Nephron progenitor cell (in vitro differentiated cells): ENCODE results near the gene SP140L.
"Not testable (repeated sequence)": the region's sequence is repeated elsewhere in the genome, so short reads cannot be mapped to it uniquely, and the experiment has no call there.

Experiments
- DNase-seq: peaks from one replicate; pipeline ENCODE4 v3.0.0; 2021
- H3K27ac Mint-ChIP-seq: 2 replicates; pipeline ENCODE4 v1.8.0; 2021; ENCODE audit warnings: mild to moderate bottlenecking, moderate library complexity, mixed read lengths
- H3K27me3 Mint-ChIP-seq: 2 replicates; pipeline ENCODE4 v1.8.0; 2021; ENCODE audit warnings: mild to moderate bottlenecking, low read depth, mixed read lengths; ENCODE audit not compliant: poor library complexity
- H3K36me3 Mint-ChIP-seq: 2 replicates; pipeline ENCODE4 v1.8.0; 2021; ENCODE audit warnings: low read depth, mixed read lengths
- H3K4me1 Mint-ChIP-seq: 2 replicates; pipeline ENCODE4 v1.8.0; 2021; ENCODE audit warnings: mixed read lengths
- H3K4me3 Mint-ChIP-seq: 2 replicates; pipeline ENCODE4 v1.8.0; 2021; ENCODE audit warnings: mild to moderate bottlenecking, moderate library complexity, mixed read lengths
- H3K9me3 Mint-ChIP-seq: 2 replicates; pipeline ENCODE4 v1.8.0; 2021; ENCODE audit warnings: mild to moderate bottlenecking, moderate library complexity, mixed read lengths
- CTCF ChIP-seq: fragments of 200-600 bp; sonication (generic); IDR thresholded peaks from 2 replicates; pipeline ENCODE4 v1.5.0; 2021; ENCODE audit warnings: antibody characterized with exemption

Gene SP140L

GRCh38 chr2:230430957-230431910, 104.2 kb downstream of the SP140L start:
- Mint-ChIP-seq H3K36me3 (no peaks in the 10 kb centered on the region), H3K4me3 (no peak overlapping the region), H3K4me1 (no peaks in the 10 kb centered on the region), H3K27ac (no peak overlapping the region), H3K9me3 (peaks cover 26% of the 10 kb centered on the region), H3K27me3 (peaks cover 9% of the 10 kb centered on the region)
- TF ChIP-seq CTCF: no peak
- no peak for DNase-seq

- no peaks in the 10 kb centered on the region for H3K36me3 Mint-ChIP-seq
- no peaks in the 10 kb centered on the region for H3K4me1 Mint-ChIP-seq
- H3K27me3 Mint-ChIP-seq: peaks cover 14% of the 10 kb centered on the region
- DNase-seq: no peak
- H3K4me3 Mint-ChIP-seq: no peak overlapping the region
- no peak overlapping the region for H3K27ac Mint-ChIP-seq
- H3K9me3 Mint-ChIP-seq: peaks cover 20% of the 10 kb centered on the region
- TF ChIP-seq CTCF: no peak
Measured at GRCh38 chr2:230434677-230435324, 107.8 kb downstream of the SP140L start.

GRCh38 chr2:230435431-230435830, 108.4 kb downstream of the SP140L start:
- Mint-ChIP-seq H3K4me1 (no peaks in the 10 kb centered on the region), H3K9me3 (peaks cover 15% of the 10 kb centered on the region), H3K36me3 (no peaks in the 10 kb centered on the region), H3K27ac (no peak overlapping the region), H3K4me3 (no peak overlapping the region), H3K27me3 (peaks cover 12% of the 10 kb centered on the region)
- TF ChIP-seq CTCF: no peak
- DNase-seq: no peak

GRCh38 chr2:230439121-230439520, 112.1 kb downstream of the SP140L start:
- H3K27me3 Mint-ChIP-seq, H3K9me3 Mint-ChIP-seq, H3K4me1 Mint-ChIP-seq, DNase-seq, H3K27ac Mint-ChIP-seq, H3K4me3 Mint-ChIP-seq, H3K36me3 Mint-ChIP-seq: not testable (repeated sequence)

- H3K27me3 Mint-ChIP-seq: peaks cover 5% of the 10 kb centered on the region
- no peak for DNase-seq
- no peak for TF ChIP-seq CTCF
- H3K27ac Mint-ChIP-seq: no peak overlapping the region
- no peaks in the 10 kb centered on the region for H3K36me3 Mint-ChIP-seq
- no peaks in the 10 kb centered on the region for H3K4me1 Mint-ChIP-seq
- peaks cover 8% of the 10 kb centered on the region for H3K9me3 Mint-ChIP-seq
- H3K4me3 Mint-ChIP-seq: no peak overlapping the region
Measured at GRCh38 chr2:230439590-230439989, 112.6 kb downstream of the SP140L start.

GRCh38 chr2:230441227-230441897, 114.4 kb downstream of the SP140L start:
- Mint-ChIP-seq H3K9me3 (peaks cover 6% of the 10 kb centered on the region), H3K27ac (no peak overlapping the region), H3K4me1 (no peaks in the 10 kb centered on the region), H3K4me3 (no peak overlapping the region), H3K27me3 (peaks cover 5% of the 10 kb centered on the region), H3K36me3 (no peaks in the 10 kb centered on the region)
- DNase-seq: no peak
- TF ChIP-seq CTCF: no peak
